Measurements from ENCODE around the gene GPX2. TPM values are rescaled to one million over a fixed set of nuclear protein-coding genes. Genes with fewer than 3 reads are reported as not detected.

The GPX2 gene
- total RNA-seq, 1 experiment from 2014 or later = 4.3 TPM

DNA sequence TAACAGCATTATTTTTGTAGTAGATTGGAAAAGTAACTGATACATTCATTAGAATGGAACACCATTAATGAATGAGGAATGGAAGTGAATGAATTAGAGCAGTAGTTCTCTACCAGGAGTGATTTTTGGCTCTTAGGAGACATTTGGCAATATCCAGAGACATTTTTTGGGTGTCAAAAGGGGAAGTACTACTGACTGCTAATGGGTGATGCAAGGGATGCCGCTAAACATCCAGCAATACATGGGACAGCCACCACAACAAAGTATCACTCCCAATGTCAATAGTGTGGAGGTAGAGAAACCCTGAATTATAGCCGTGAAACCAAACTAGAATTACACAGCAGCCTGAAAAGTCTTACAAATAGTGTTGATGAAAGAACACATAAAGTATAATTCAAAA is 26.7 kb downstream of the GPX2 start:
- ChIA-PET CTCF (no interaction called here), POLR2A (ENCODE audit: unreplicated experiment) (interaction anchor here (0.5 kb wide), 1 partner anchor 198 kb away, joined by 4 read pairs; no protein-coding TSS in a partner anchor)
- intact Hi-C loops (cut with micrococcal nuclease) = no loop called here
- DNase-seq (no peak), ATAC-seq (no peak)
- Histone ChIP-seq H3F3A (ENCODE audit: low read length, unreplicated experiment) (no peaks in the 10 kb centered on the region), H3K79me2 (ENCODE audit: low read length) (peaks cover 64% of the 10 kb centered on the region), H2AFZ (ENCODE audit: low read length) (no peak overlapping the region), H3K27ac (ENCODE audit: low read length) (no peak overlapping the region), H3K4me2 (ENCODE audit: low read length) (peak overlapping the region; percentile 94), H3K36me3 (ENCODE audit: low read depth, low read length) (no peaks in the 10 kb centered on the region; the same call in 1 of the 2 replicates), H3K4me1 (ENCODE audit: insufficient read depth, low read length) (peaks cover 15% of the 10 kb centered on the region), H3K9ac (ENCODE audit: low read length) (no peak overlapping the region), H4K20me1 (ENCODE audit: low read length) (0 out of 2 replicates have a peak, but pooled peaks cover 3% of the 10 kb centered on the region), H3K4me3 (ENCODE audit: low read length) (peak overlapping the region; percentile 85), H3K9me2 (replicated peaks; ENCODE audit: low read length) (no peaks in the 10 kb centered on the region), H3K9me3 (ENCODE audit: low read length) (no peaks in the 10 kb centered on the region), H3K27me3 (ENCODE audit: low read length) (no peaks in the 10 kb centered on the region)
- TF ChIP-seq, protein P1, sequence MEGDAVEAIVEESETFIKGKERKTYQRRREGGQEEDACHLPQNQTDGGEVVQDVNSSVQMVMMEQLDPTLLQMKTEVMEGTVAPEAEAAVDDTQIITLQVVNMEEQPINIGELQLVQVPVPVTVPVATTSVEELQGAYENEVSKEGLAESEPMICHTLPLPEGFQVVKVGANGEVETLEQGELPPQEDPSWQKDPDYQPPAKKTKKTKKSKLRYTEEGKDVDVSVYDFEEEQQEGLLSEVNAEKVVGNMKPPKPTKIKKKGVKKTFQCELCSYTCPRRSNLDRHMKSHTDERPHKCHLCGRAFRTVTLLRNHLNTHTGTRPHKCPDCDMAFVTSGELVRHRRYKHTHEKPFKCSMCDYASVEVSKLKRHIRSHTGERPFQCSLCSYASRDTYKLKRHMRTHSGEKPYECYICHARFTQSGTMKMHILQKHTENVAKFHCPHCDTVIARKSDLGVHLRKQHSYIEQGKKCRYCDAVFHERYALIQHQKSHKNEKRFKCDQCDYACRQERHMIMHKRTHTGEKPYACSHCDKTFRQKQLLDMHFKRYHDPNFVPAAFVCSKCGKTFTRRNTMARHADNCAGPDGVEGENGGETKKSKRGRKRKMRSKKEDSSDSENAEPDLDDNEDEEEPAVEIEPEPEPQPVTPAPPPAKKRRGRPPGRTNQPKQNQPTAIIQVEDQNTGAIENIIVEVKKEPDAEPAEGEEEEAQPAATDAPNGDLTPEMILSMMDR (conservative IDR thresholded peaks at IDR 0.05; ENCODE audit: low read depth, low read length) = no peak
- no peak for TF ChIP-seq EZH2 (IDR thresholded peaks at IDR 0.05; ENCODE audit: low read length, unreplicated experiment)
- no peak for TF ChIP-seq EZH2phosphoT487 (IDR thresholded peaks at IDR 0.05; ENCODE audit: borderline replicate concordance, low read length)
- BruUV-seq (replicated peaks) = no TSS peak

DNA sequence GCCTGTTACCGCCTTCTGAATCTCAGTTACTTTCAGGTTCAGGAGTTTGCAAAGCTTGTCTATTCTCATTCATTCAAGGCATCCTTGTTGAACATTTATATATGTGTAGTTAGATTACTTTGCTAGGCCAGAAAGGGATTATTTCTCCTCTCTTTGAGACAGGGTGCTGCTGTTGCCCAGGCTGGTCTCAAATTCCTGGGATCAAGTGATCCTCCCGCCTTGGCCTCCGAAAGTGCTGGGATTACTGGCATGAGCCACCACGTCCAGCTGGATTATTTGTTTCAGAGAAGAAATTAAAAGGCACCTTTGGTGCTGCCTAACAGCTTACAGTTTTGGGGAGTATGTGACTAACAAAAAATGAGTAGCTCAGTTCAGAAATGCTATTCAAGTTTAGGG is 27.5 kb downstream of the GPX2 start:
- H3K36me3 ChIP-seq (ENCODE audit: low read depth, low read length) = no peaks in the 10 kb centered on the region; the same call in 1 of the 2 replicates
- intact Hi-C loops (cut with micrococcal nuclease) = no loop called here
- POLR2A ChIA-PET (ENCODE audit: unreplicated experiment) = interaction anchor here (0.5 to 0.6 kb wide), 3 partner anchors 197 to 336 kb away, joined by 3 to 7 read pairs (median 4); no protein-coding TSS in a partner anchor
- no peaks in the 10 kb centered on the region for H3K27me3 ChIP-seq (ENCODE audit: low read length)
- BruUV-seq (replicated peaks) = TSS peak; percentile 61
- peak overlapping the region; percentile 94 for H3K4me2 ChIP-seq (ENCODE audit: low read length)
- 0 out of 2 replicates have a peak, but pooled peaks cover 3% of the 10 kb centered on the region for H4K20me1 ChIP-seq (ENCODE audit: low read length)
- peaks cover 56% of the 10 kb centered on the region for H3K79me2 ChIP-seq (ENCODE audit: low read length)
- peak overlapping the region; percentile 85 for H3K4me3 ChIP-seq (ENCODE audit: low read length)
- no peaks in the 10 kb centered on the region for H3K9me3 ChIP-seq (ENCODE audit: low read length)
- peak overlapping the region; percentile 83 for H2AFZ ChIP-seq (ENCODE audit: low read length)
- H3F3A ChIP-seq (ENCODE audit: low read length, unreplicated experiment) = no peaks in the 10 kb centered on the region
- CTCF ChIA-PET = interaction anchor here (1.2 kb wide), 1 partner anchor 105 kb away, joined by 3 read pairs; no protein-coding TSS in a partner anchor
- DNase-seq = no peak
- peak overlapping the region; percentile 95 for H3K9ac ChIP-seq (ENCODE audit: low read length)
- no peaks in the 10 kb centered on the region for H3K9me2 ChIP-seq (replicated peaks; ENCODE audit: low read length)
- TF ChIP-seq, protein P1 (conservative IDR thresholded peaks at IDR 0.05; ENCODE audit: low read depth, low read length) = no peak
- no peak for TF ChIP-seq EZH2phosphoT487 (IDR thresholded peaks at IDR 0.05; ENCODE audit: borderline replicate concordance, low read length)
- TF ChIP-seq EZH2 (IDR thresholded peaks at IDR 0.05; ENCODE audit: low read length, unreplicated experiment) = no peak
- H3K4me1 ChIP-seq (ENCODE audit: insufficient read depth, low read length) = peaks cover 15% of the 10 kb centered on the region
- no peak for ATAC-seq
- no peak overlapping the region for H3K27ac ChIP-seq (ENCODE audit: low read length)

Measured in PC-3 (cell line).